ENCODE results near the gene FUBP1. TPM values are rescaled to one million over a fixed set of nuclear protein-coding genes. Genes with fewer than 3 reads are reported as not detected.

FUBP1 gene
- total RNA-seq, 1 donor from 2014 or later, result 81.2 TPM

DNA sequence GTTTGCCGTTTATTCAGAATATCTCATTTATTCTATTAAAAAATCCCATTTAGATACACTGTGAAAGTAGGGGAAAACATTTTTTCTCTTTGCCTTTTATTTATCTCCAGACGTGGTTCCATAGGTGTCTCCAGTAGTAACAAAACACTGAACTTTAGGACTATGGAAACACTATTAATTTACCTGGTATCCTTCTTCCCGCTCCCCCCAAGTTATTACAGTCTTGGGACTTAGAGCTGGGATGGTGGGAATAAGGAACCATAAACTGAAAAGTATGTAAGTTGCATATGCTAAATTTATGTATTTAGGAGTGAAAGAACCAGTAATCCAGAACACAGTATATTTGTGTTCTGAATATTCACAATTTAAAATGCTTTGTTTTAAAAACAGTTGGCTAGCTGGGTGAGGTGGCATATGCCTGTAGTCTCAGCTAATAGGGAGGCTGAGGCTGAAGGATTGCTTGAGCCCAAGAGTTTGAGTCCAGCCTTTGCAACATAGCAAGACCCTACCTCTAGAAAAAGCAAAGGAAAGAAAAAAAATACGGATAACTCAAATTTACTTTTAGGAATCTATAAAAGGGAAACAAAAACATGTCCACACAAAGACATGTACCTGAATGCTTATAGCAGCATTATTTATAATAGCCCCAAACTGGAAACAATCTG lies 28.9 kb upstream of the FUBP1 start:
- TF ChIP-seq, protein P1, sequence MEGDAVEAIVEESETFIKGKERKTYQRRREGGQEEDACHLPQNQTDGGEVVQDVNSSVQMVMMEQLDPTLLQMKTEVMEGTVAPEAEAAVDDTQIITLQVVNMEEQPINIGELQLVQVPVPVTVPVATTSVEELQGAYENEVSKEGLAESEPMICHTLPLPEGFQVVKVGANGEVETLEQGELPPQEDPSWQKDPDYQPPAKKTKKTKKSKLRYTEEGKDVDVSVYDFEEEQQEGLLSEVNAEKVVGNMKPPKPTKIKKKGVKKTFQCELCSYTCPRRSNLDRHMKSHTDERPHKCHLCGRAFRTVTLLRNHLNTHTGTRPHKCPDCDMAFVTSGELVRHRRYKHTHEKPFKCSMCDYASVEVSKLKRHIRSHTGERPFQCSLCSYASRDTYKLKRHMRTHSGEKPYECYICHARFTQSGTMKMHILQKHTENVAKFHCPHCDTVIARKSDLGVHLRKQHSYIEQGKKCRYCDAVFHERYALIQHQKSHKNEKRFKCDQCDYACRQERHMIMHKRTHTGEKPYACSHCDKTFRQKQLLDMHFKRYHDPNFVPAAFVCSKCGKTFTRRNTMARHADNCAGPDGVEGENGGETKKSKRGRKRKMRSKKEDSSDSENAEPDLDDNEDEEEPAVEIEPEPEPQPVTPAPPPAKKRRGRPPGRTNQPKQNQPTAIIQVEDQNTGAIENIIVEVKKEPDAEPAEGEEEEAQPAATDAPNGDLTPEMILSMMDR (conservative IDR thresholded peaks at IDR 0.05; ENCODE audit: low read depth, low read length), result no peak
- H3K4me3 ChIP-seq (ENCODE audit: low read depth, low read length), result no peak overlapping the region
- no peak for DNase-seq (ENCODE audit: low read depth)

DNA sequence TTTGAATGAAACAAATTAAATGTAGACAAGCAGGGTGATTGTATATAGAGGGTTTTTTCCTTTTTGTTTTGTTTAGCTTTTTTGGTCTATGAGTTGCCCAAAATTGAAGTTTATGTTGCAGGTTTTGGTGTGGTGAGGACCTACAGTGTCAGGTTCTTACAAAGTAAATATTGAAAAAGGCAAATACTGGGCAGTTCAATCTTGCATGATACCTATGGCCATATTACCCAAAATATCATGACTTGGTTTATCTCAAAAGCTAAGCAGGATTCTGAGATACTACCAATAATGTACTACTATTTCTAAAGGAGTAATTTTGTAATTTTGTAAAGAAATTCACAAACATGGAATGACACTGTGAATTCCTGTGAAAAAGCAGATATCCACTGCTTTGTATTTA lies 27.6 kb upstream of the FUBP1 start:
- peak overlapping the region; percentile 70 for H3K4me3 ChIP-seq (ENCODE audit: low read depth, low read length)
- no peak for DNase-seq (ENCODE audit: low read depth)
- TF ChIP-seq, protein P1 (conservative IDR thresholded peaks at IDR 0.05; ENCODE audit: low read depth, low read length), result no peak

DNA sequence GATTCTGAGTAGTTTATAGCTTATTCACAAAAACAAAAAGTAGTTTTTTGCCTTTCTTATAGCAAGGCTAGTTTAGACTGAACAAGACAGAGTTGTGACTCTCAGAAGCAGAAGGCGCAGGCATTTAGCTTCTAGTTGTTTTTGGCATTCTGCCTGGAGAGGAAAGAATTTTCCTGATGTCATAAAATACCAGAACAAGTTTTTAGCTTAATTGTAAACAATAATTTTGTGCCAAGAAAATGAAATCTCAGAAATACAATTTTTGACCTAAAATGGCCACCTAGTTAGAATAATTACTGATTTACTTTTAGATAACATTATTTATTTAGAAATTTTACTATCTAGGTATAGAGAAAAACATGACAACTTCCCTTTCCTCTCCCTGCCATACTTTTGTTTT lies 26.9 kb upstream of the FUBP1 start:
- peak; percentile 65 for DNase-seq (ENCODE audit: low read depth)
- H3K4me3 ChIP-seq (ENCODE audit: low read depth, low read length), result peak overlapping the region; percentile 70
- TF ChIP-seq, protein P1 (conservative IDR thresholded peaks at IDR 0.05; ENCODE audit: low read depth, low read length), result no peak

GRCh38 chr1:78005448-78005722 lies 26.5 kb upstream of the FUBP1 start:
- peak overlapping the region; percentile 70 for H3K4me3 ChIP-seq (ENCODE audit: low read depth, low read length)
- TF ChIP-seq, protein P1 (conservative IDR thresholded peaks at IDR 0.05; ENCODE audit: low read depth, low read length), result no peak
- no peak for DNase-seq (ENCODE audit: low read depth)

DNA sequence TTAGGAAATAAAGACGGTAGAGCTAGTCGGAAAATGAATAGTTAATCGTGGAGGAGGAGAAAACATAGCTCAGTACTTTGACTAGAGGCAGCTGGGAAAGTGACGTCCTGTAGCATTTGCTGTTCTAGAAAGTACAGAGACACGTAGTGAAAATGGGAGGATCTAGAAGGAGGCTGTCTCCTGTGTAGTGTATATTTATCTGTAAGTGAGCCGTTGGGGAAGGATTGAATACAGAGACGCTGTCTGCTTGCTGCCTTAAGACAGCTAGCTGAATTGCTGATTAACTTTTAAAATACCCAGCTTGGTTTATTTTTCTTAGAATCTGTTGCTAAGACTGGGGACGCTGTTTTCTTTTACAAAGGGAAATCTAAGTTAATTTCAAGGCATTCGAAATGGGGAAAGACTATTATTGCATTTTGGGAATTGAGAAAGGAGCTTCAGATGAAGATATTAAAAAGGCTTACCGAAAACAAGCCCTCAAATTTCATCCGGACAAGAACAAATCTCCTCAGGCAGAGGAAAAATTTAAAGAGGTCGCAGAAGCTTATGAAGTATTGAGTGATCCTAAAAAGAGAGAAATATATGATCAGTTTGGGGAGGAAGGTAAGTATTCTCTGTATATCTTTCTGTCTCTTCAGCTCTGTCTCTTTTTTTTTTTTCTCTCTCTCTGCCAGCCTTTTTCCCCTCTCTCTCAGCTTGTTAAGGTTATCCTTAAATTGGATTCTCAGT lies 26.0 kb upstream of the FUBP1 start, which contains the start of gene DNAJB4:
DNAJB4 (plus strand) TSS at position 221 of the 729 bp plus-strand sequence; CDS start at position 393, 172 bp downstream.
- peak within 1 kb of the TSS; percentile 70 for H3K4me3 ChIP-seq (ENCODE audit: low read depth, low read length)
- peak; percentile 96 for DNase-seq (ENCODE audit: low read depth)

GRCh38 chr1:78003882-78004718 lies 25.2 kb upstream of the FUBP1 start:
- TF ChIP-seq, protein P1 (conservative IDR thresholded peaks at IDR 0.05; ENCODE audit: low read depth, low read length), result no peak
- DNase-seq (ENCODE audit: low read depth), result peak; percentile 89

More for the DNA sequence above, 26.0 kb upstream of the FUBP1 start, which contains the start of gene DNAJB4:
- TF ChIP-seq, protein P1 (conservative IDR thresholded peaks at IDR 0.05; ENCODE audit: low read depth, low read length), result no peak

More at GRCh38 chr1:78003882-78004718, 25.2 kb upstream of the FUBP1 start:
- peak overlapping the region; percentile 70 for H3K4me3 ChIP-seq (ENCODE audit: low read depth, low read length)

Data from epithelial cell of proximal tubule (primary cell).